ENCODE measurements around the gene AEBP2. TPM values are rescaled to one million over a fixed set of nuclear protein-coding genes. Genes with fewer than 3 reads are reported as not detected.

AEBP2 gene
- total RNA-seq, 1 donor, result 19.2 TPM

DNA sequence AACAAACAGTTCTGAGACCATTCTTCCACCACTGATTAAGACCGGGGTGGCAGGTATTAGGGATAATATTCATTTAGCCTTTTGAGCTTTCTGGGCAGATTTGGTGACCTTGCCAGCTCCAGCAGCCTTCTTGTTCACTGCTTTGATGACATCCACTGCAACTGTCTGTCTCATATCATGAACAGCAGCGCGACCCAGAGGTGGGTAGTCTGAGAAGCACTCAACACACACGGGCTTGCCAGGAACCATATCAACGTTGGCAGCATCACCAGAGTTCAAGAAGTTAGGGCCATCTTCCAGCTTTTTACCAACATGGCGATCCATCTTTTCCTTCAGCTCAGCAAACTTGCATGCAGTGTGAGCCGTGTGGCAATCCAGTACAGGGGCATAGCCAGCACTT, 16.9 kb downstream of the AEBP2 start:
- Histone ChIP-seq H3K27me3 (ENCODE audit: insufficient read depth, low read length) (no peaks in the 10 kb centered on the region), H3K36me3 (ENCODE audit: insufficient read depth, low read length) (no peaks in the 10 kb centered on the region), H3K9me3 (ENCODE audit: low read depth, low read length) (no peaks in the 10 kb centered on the region), H3K79me2 (ENCODE audit: insufficient read depth, low read length) (peaks cover 99% of the 10 kb centered on the region), H4K20me1 (ENCODE audit: insufficient read depth, low read length) (peaks cover 56% of the 10 kb centered on the region), H3K4me1 (ENCODE audit: insufficient read depth, low read length) (no peaks in the 10 kb centered on the region), H3K4me2 (ENCODE audit: insufficient read depth, low read length) (no peak overlapping the region), H3K4me3 (ENCODE audit: insufficient read depth, low read length) (no peak overlapping the region), H3K27ac (ENCODE audit: low read depth, low read length) (no peak overlapping the region), H2AFZ (ENCODE audit: low read length) (no peak overlapping the region)
- no peak for TF ChIP-seq CTCF (IDR thresholded peaks at IDR 0.05; ENCODE audit: extremely low read depth, low read depth, low read length)
- no peak for DNase-seq (ENCODE audit: insufficient read length, low spot score, missing footprints)

GRCh38 chr12:19457561-19457960, 18.3 kb downstream of the AEBP2 start:
- no peaks in the 10 kb centered on the region for H3K36me3 ChIP-seq (ENCODE audit: insufficient read depth, low read length)
- H4K20me1 ChIP-seq (ENCODE audit: insufficient read depth, low read length), result peaks cover 57% of the 10 kb centered on the region
- no peak overlapping the region for H3K4me3 ChIP-seq (ENCODE audit: insufficient read depth, low read length)
- no peaks in the 10 kb centered on the region for H3K27me3 ChIP-seq (ENCODE audit: insufficient read depth, low read length)
- no peak overlapping the region for H2AFZ ChIP-seq (ENCODE audit: low read length)
- no peak for DNase-seq (ENCODE audit: insufficient read length, low spot score, missing footprints)
- H3K4me1 ChIP-seq (ENCODE audit: insufficient read depth, low read length), result no peaks in the 10 kb centered on the region
- no peak overlapping the region for H3K4me2 ChIP-seq (ENCODE audit: insufficient read depth, low read length)
- no peaks in the 10 kb centered on the region for H3K9me3 ChIP-seq (ENCODE audit: low read depth, low read length)
- H3K27ac ChIP-seq (ENCODE audit: low read depth, low read length), result no peak overlapping the region
- H3K79me2 ChIP-seq (ENCODE audit: insufficient read depth, low read length), result peaks cover 99% of the 10 kb centered on the region
- TF ChIP-seq CTCF (IDR thresholded peaks at IDR 0.05; ENCODE audit: extremely low read depth, low read depth, low read length), result no peak

DNA sequence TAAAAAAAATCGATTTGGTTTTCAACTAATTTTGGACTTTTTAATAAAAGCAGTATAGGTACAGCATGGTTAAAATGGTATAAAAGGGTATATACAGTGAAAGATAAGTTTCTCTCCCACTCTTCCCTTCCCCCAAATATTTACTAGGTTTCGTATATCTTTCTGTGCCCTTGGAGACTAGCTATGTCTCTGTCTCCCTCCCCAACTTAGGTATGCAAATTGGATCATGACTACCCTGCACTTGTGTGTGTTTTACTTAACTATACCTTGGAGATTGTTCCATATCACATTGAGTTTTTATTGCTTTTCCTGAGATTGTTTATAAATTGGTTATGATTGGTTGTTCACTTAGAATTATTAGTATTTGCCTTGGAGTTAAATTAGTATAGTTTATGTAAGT, 19.4 kb downstream of the AEBP2 start:
- H3K4me1 ChIP-seq (ENCODE audit: insufficient read depth, low read length), result no peaks in the 10 kb centered on the region
- H3K36me3 ChIP-seq (ENCODE audit: insufficient read depth, low read length), result peaks cover 6% of the 10 kb centered on the region
- no peak overlapping the region for H3K4me2 ChIP-seq (ENCODE audit: insufficient read depth, low read length)
- TF ChIP-seq CTCF (IDR thresholded peaks at IDR 0.05; ENCODE audit: extremely low read depth, low read depth, low read length), result no peak
- H3K27me3 ChIP-seq (ENCODE audit: insufficient read depth, low read length), result no peaks in the 10 kb centered on the region
- no peak for DNase-seq (ENCODE audit: insufficient read length, low spot score, missing footprints)
- no peak overlapping the region for H2AFZ ChIP-seq (ENCODE audit: low read length)
- no peaks in the 10 kb centered on the region for H3K9me3 ChIP-seq (ENCODE audit: low read depth, low read length)
- H3K79me2 ChIP-seq (ENCODE audit: insufficient read depth, low read length), result peaks cover 95% of the 10 kb centered on the region
- no peak overlapping the region for H3K4me3 ChIP-seq (ENCODE audit: insufficient read depth, low read length)
- peaks cover 51% of the 10 kb centered on the region for H4K20me1 ChIP-seq (ENCODE audit: insufficient read depth, low read length)
- no peak overlapping the region for H3K27ac ChIP-seq (ENCODE audit: low read depth, low read length)

GRCh38 chr12:19461999-19462398, 22.7 kb downstream of the AEBP2 start:
- no peak overlapping the region for H2AFZ ChIP-seq (ENCODE audit: low read length)
- no peak overlapping the region for H3K4me3 ChIP-seq (ENCODE audit: insufficient read depth, low read length)
- H3K79me2 ChIP-seq (ENCODE audit: insufficient read depth, low read length), result peaks cover 86% of the 10 kb centered on the region
- TF ChIP-seq CTCF (IDR thresholded peaks at IDR 0.05; ENCODE audit: extremely low read depth, low read depth, low read length), result no peak
- no peaks in the 10 kb centered on the region for H3K27me3 ChIP-seq (ENCODE audit: insufficient read depth, low read length)
- H4K20me1 ChIP-seq (ENCODE audit: insufficient read depth, low read length), result peaks cover 45% of the 10 kb centered on the region
- H3K27ac ChIP-seq (ENCODE audit: low read depth, low read length), result no peak overlapping the region
- no peak overlapping the region for H3K4me2 ChIP-seq (ENCODE audit: insufficient read depth, low read length)
- H3K36me3 ChIP-seq (ENCODE audit: insufficient read depth, low read length), result peaks cover 11% of the 10 kb centered on the region
- no peaks in the 10 kb centered on the region for H3K4me1 ChIP-seq (ENCODE audit: insufficient read depth, low read length)
- H3K9me3 ChIP-seq (ENCODE audit: low read depth, low read length), result no peaks in the 10 kb centered on the region
- DNase-seq (ENCODE audit: insufficient read length, low spot score, missing footprints), result no peak
